ENCODE data around the gene POU2AF2.

POU2AF2 gene

GRCh38 chr11:111330234-111330893 lies 84.8 kb downstream of the POU2AF2 start:
- no peak for ATAC-seq
- DNase-seq: no peak

- DNase-seq (no peak), ATAC-seq (no peak)
These were observed 86.4 kb downstream of the POU2AF2 start for GRCh38 chr11:111331711-111332479.

GRCh38 chr11:111334532-111335502 lies 89.3 kb downstream of the POU2AF2 start:
- ATAC-seq (no peak), DNase-seq (no peak)

- no peak for ATAC-seq
These were observed 90.0 kb downstream of the POU2AF2 start for GRCh38 chr11:111335549-111335948.

More at GRCh38 chr11:111335549-111335948, 90.0 kb downstream of the POU2AF2 start:
- no peak for DNase-seq
